ENCODE results near the gene ADGRG7.
A peak's percentile ranks its signal among the peaks of the same experiment; 100 is the strongest.

Gene ADGRG7

GRCh38 chr3:100602506-100603444 is 6.6 kb upstream of the ADGRG7 start:
- DNase-seq: no peak

GRCh38 chr3:100603469-100603868 is 5.9 kb upstream of the ADGRG7 start:
- no peak for DNase-seq

- DNase-seq: no peak
Observed at GRCh38 chr3:100605358-100605757, 4.0 kb upstream of the ADGRG7 start.

- DNase-seq: no peak
Observed at GRCh38 chr3:100606894-100607512, 2.4 kb upstream of the ADGRG7 start.

GRCh38 chr3:100609963-100610362 is 562 bp downstream of the ADGRG7 start:
- no peak for DNase-seq

GRCh38 chr3:100611221-100611620 is 1.8 kb downstream of the ADGRG7 start:
- DNase-seq: no peak

GRCh38 chr3:100613721-100614390 is 4.5 kb downstream of the ADGRG7 start:
- DNase-seq: no peak

GRCh38 chr3:100614941-100615340 is 5.5 kb downstream of the ADGRG7 start:
- peak; percentile 37 for DNase-seq

- peak; percentile 60 for DNase-seq
Observed at GRCh38 chr3:100615684-100616083, 6.3 kb downstream of the ADGRG7 start.

GRCh38 chr3:100621251-100621650 is 11.8 kb downstream of the ADGRG7 start:
- no peak for DNase-seq

GRCh38 chr3:100627491-100627890 is 18.1 kb downstream of the ADGRG7 start:
- DNase-seq: no peak

GRCh38 chr3:100629421-100630127 is 20.2 kb downstream of the ADGRG7 start:
- no peak for DNase-seq

- no peak for DNase-seq
Observed at GRCh38 chr3:100630664-100631063, 21.3 kb downstream of the ADGRG7 start.

GRCh38 chr3:100631236-100631635 is 21.8 kb downstream of the ADGRG7 start:
- no peak for DNase-seq

- peak; percentile 24 for DNase-seq
Observed at GRCh38 chr3:100634493-100635272, 25.3 kb downstream of the ADGRG7 start.

- no peak for DNase-seq
Observed at GRCh38 chr3:100635273-100635701, 25.9 kb downstream of the ADGRG7 start.

GRCh38 chr3:100637197-100637631 is 27.8 kb downstream of the ADGRG7 start:
- no peak for DNase-seq

- no peak for DNase-seq
Observed at GRCh38 chr3:100640633-100641032, 31.2 kb downstream of the ADGRG7 start.

- no peak for DNase-seq
Observed at GRCh38 chr3:100641471-100642032, 32.2 kb downstream of the ADGRG7 start.

GRCh38 chr3:100645913-100646312 is 36.5 kb downstream of the ADGRG7 start:
- DNase-seq: no peak

- no peak for DNase-seq
Observed at GRCh38 chr3:100647171-100647570, 37.8 kb downstream of the ADGRG7 start.

GRCh38 chr3:100647657-100648056 is 38.3 kb downstream of the ADGRG7 start:
- DNase-seq: no peak

All from NCI-H524 treated with DMSO at 0.1 percent for 48 hours (cell line).